BJ (cell line): ENCODE data around the gene PHC2. TPM values are rescaled to one million over a fixed set of nuclear protein-coding genes. Genes with fewer than 3 reads are reported as not detected.

ENCODE experiments used
- CTCF ChIA-PET: fragments of 350-600 bp; formaldehyde crosslinking; extraction: SDS; loops from one replicate; lab custom pipeline; 2021; ENCODE audit warnings: antibody characterized with exemption, inconsistent platforms; lab: Yijun Ruan, JAX
- POLR2A ChIA-PET: fragments of 300-600 bp; sonication (Branson Sonifier 250); formaldehyde crosslinking; extraction: SDS; loops from one replicate; lab custom pipeline; 2021; ENCODE audit warnings: antibody characterized with exemption; lab: Charles Lee
- DNase-seq: peaks from one replicate; pipeline ENCODE4 v3.0.0-alpha.2; 2011; ENCODE audit warnings: low read depth
- H3K27me3 ChIP-seq: 2 replicates; pipeline ENCODE4 v1.6.0; 2011; ENCODE audit warnings: low read length; ENCODE audit not compliant: control insufficient read depth, insufficient read depth
- H3K36me3 ChIP-seq: 2 replicates; pipeline ENCODE4 v1.5.1; 2011; ENCODE audit warnings: low read length; ENCODE audit not compliant: control insufficient read depth, insufficient read depth
- H3K4me3 ChIP-seq: 2 replicates; pipeline ENCODE4 v1.5.1; 2011; ENCODE audit warnings: low read depth, mild to moderate bottlenecking, control low read depth, low read length
- CTCF ChIP-seq: IDR thresholded peaks from 2 replicates; pipeline ENCODE4 v1.5.1; 2011; ENCODE audit warnings: low read depth, mild to moderate bottlenecking, control low read depth, inconsistent platforms, low read length, moderate library complexity; ENCODE audit not compliant: insufficient read depth
- polyA plus RNA-seq: library from polyadenylated mRNA; depleted of rRNA; stranded (reverse); fragments of >200 nt; gene quantifications from 2 replicates; pipeline ENCODE4 v1.2.3, GENCODE V29; 2011

Gene PHC2
- polyA plus RNA-seq, 1 experiment, result 62.0 TPM

- Histone ChIP-seq H3K27me3 (no peaks in the 10 kb centered on the region), H3K36me3 (no peaks in the 10 kb centered on the region), H3K4me3 (no peak overlapping the region)
- TF ChIP-seq CTCF, result no peak
- POLR2A ChIA-PET, result no interaction called here
- DNase-seq, result no peak
- CTCF ChIA-PET, result no interaction called here
Observed at GRCh38 chr1:33424610-33425009, 6.3 kb downstream of the PHC2 start.

- no peaks in the 10 kb centered on the region for H3K36me3 ChIP-seq
- peak; percentile 59 for DNase-seq
- H3K27me3 ChIP-seq, result no peaks in the 10 kb centered on the region
- no peak for TF ChIP-seq CTCF
- no peak overlapping the region for H3K4me3 ChIP-seq
- CTCF ChIA-PET, result no interaction called here
- POLR2A ChIA-PET, result no interaction called here
Observed at GRCh38 chr1:33424205-33424604, 6.7 kb downstream of the PHC2 start.

GRCh38 chr1:33420870-33421775 lies 9.8 kb downstream of the PHC2 start:
- no peak for DNase-seq
- no peaks in the 10 kb centered on the region for H3K27me3 ChIP-seq
- H3K36me3 ChIP-seq, result no peaks in the 10 kb centered on the region
- no peak for TF ChIP-seq CTCF
- no peak overlapping the region for H3K4me3 ChIP-seq
- POLR2A ChIA-PET, result no interaction called here
- CTCF ChIA-PET, result interaction anchor here (0.8 to 1.5 kb wide), 6 partner anchors 10 to 325 kb away, joined by 3 to 5 read pairs (median 3); no protein-coding TSS in a partner anchor

GRCh38 chr1:33418811-33419210 lies 12.1 kb downstream of the PHC2 start:
- ChIA-PET POLR2A (no interaction called here), CTCF (no interaction called here)
- no peak for TF ChIP-seq CTCF
- DNase-seq, result no peak
- Histone ChIP-seq H3K4me3 (no peak overlapping the region), H3K27me3 (no peaks in the 10 kb centered on the region), H3K36me3 (no peaks in the 10 kb centered on the region)

GRCh38 chr1:33414879-33415278 lies 16.0 kb downstream of the PHC2 start:
- POLR2A ChIA-PET, result no interaction called here
- CTCF ChIA-PET, result no interaction called here
- no peak for TF ChIP-seq CTCF

More at GRCh38 chr1:33414879-33415278, 16.0 kb downstream of the PHC2 start:
- Histone ChIP-seq H3K36me3 (no peaks in the 10 kb centered on the region), H3K27me3 (no peaks in the 10 kb centered on the region), H3K4me3 (no peak overlapping the region)
- DNase-seq, result no peak
